Coronary artery (tissue), 2 donors: Measurements from ENCODE around the gene CFAP300.
A peak's percentile ranks its signal among the peaks of the same experiment; 100 is the strongest.

Experiments
- DNase-seq: peaks from one replicate; pipeline ENCODE4 v3.0.0-alpha.2; 2017; ENCODE audit warnings: low spot score
- H3K27ac ChIP-seq, 2 donors: fragments of 200-600 bp; sonication (generic); one replicate each; pipeline ENCODE4 v1.5.1; 2016 to 2019
- H3K4me3 ChIP-seq: fragments of 200-600 bp; sonication (generic); 2 replicates; pipeline ENCODE4 v1.5.1; 2016; ENCODE audit warnings: mild to moderate bottlenecking, moderate library complexity
- CTCF ChIP-seq: fragments of 200-600 bp; sonication (generic); IDR thresholded peaks from one replicate; pipeline ENCODE4 v1.5.1; 2019; ENCODE audit warnings: antibody characterized with exemption

The CFAP300 gene

GRCh38 chr11:102010776-102011494 is 36.3 kb upstream of the CFAP300 start:
- DNase-seq = no peak
- no peak for TF ChIP-seq CTCF
- H3K4me3 ChIP-seq = peak overlapping the region; percentile 32
- peak overlapping the region in 1 of 2 donors; percentile 54 for H3K27ac ChIP-seq

DNA sequence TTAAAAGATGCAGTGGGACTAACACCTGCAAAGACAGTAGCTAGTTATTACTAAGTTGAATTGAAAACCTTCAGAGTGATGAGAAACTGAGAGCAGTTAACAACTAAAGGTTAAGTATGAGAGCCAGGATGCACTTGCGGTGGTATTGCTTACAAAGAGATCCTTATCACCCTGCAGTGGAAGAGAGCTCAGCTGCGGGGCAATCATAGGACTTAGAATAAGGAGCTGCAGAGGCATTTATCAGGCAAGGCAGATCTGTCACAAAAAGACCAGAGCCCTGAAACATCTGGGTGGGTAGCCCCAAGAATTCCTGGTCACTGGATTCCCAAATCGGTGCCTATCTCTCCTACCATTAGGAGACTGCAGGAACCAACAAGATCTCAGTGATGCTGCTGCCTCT is 34.3 kb upstream of the CFAP300 start:
- DNase-seq = no peak
- TF ChIP-seq CTCF = no peak
- H3K27ac ChIP-seq = no peak overlapping the region
- no peak overlapping the region for H3K4me3 ChIP-seq

GRCh38 chr11:102014756-102015155 is 32.5 kb upstream of the CFAP300 start:
- Histone ChIP-seq H3K27ac (no peak overlapping the region), H3K4me3 (no peak overlapping the region)
- TF ChIP-seq CTCF = no peak
- DNase-seq = no peak

- Histone ChIP-seq H3K27ac (no peak overlapping the region), H3K4me3 (no peak overlapping the region)
- no peak for TF ChIP-seq CTCF
- DNase-seq = no peak
Measured at GRCh38 chr11:102017026-102017425, 30.2 kb upstream of the CFAP300 start.

GRCh38 chr11:102026217-102026616 is 21.0 kb upstream of the CFAP300 start:
- Histone ChIP-seq H3K4me3 (no peak overlapping the region), H3K27ac (no peak overlapping the region)
- DNase-seq = no peak
- TF ChIP-seq CTCF = no peak

- no peak for TF ChIP-seq CTCF
- Histone ChIP-seq H3K4me3 (no peak overlapping the region), H3K27ac (no peak overlapping the region)
- no peak for DNase-seq
Measured at GRCh38 chr11:102026959-102027358, 20.3 kb upstream of the CFAP300 start.

- DNase-seq = no peak
- no peak overlapping the region for H3K27ac ChIP-seq
- TF ChIP-seq CTCF = no peak
- H3K4me3 ChIP-seq = no peak overlapping the region
Measured at GRCh38 chr11:102036757-102037156, 10.5 kb upstream of the CFAP300 start.
